MCF 10A (cell line): Measurements from ENCODE around the gene ITPKC. TPM values are rescaled to one million over a fixed set of nuclear protein-coding genes. Genes with fewer than 3 reads are reported as not detected.

Experiments used
- BruUV-seq: library from RNA; stranded (reverse); fragments of 400-500 nt; replicated peaks from 2 replicates; lab custom pipeline; 2021; lab: Mats Ljungman, UMichigan
- CTCF ChIA-PET: fragments of 300-600 bp; sonication (Branson Sonifier 250); formaldehyde crosslinking; extraction: SDS; loops from one replicate; lab custom pipeline; 2021; ENCODE audit warnings: antibody characterized with exemption, inconsistent platforms; lab: Yijun Ruan, JAX
- POLR2A ChIA-PET: fragments of 300-600, 350-650 bp; sonication (Branson Sonifier 250); formaldehyde crosslinking; extraction: SDS; loops from one replicate; lab custom pipeline; 2020; ENCODE audit warnings: antibody characterized with exemption, inconsistent platforms; lab: Yijun Ruan, JAX
- DNase-seq: peaks from one replicate; pipeline ENCODE4 v3.0.0-alpha.2; 2018; ENCODE audit not compliant: unreplicated experiment
- H3K27ac Mint-ChIP-seq: one replicate; pipeline ENCODE4 v1.8.0; 2022; ENCODE audit warnings: mild to moderate bottlenecking, low read depth, mixed read lengths; ENCODE audit not compliant: unreplicated experiment
- H3K27me3 Mint-ChIP-seq: one replicate; pipeline ENCODE4 v1.8.0; 2022; ENCODE audit warnings: mixed read lengths; ENCODE audit not compliant: insufficient read depth, unreplicated experiment
- H3K36me3 Mint-ChIP-seq: one replicate; pipeline ENCODE4 v1.8.0; 2022; ENCODE audit warnings: mild to moderate bottlenecking, moderate library complexity, mixed read lengths; ENCODE audit not compliant: insufficient read depth, unreplicated experiment
- H3K4me1 Mint-ChIP-seq: one replicate; pipeline ENCODE4 v1.8.0; 2022; ENCODE audit warnings: mixed read lengths; ENCODE audit not compliant: insufficient read depth, unreplicated experiment
- H3K4me3 Mint-ChIP-seq: one replicate; pipeline ENCODE4 v1.8.0; 2022; ENCODE audit warnings: mild to moderate bottlenecking, moderate library complexity, mixed read lengths; ENCODE audit not compliant: unreplicated experiment
- H3K9me3 Mint-ChIP-seq: one replicate; pipeline ENCODE4 v1.8.0; 2022; ENCODE audit warnings: mixed read lengths; ENCODE audit not compliant: unreplicated experiment
- CTCF ChIP-seq: fragments of 200-600 bp; IDR thresholded peaks from one replicate; pipeline ENCODE4 v1.8.0; 2022; ENCODE audit warnings: antibody characterized with exemption, mild to moderate bottlenecking; ENCODE audit not compliant: unreplicated experiment
- intact Hi-C: fragments of 100-400 bp; cut with micrococcal nuclease; formaldehyde crosslinking; loops from 2 replicates; pipeline ENCODE4 v1.14.1; 2022
- total RNA-seq: library from RNA; stranded (reverse); gene quantifications from 2 replicates; pipeline ENCODE4 v1.2.3, GENCODE V29; 2022

Gene ITPKC
- total RNA-seq, 1 experiment from 2014 or later: 33.2 TPM

- Mint-ChIP-seq H3K36me3 (peaks cover 11% of the 10 kb centered on the region), H3K4me3 (no peak overlapping the region), H3K4me1 (peaks cover 2% of the 10 kb centered on the region), H3K27ac (no peak overlapping the region), H3K9me3 (no peaks in the 10 kb centered on the region), H3K27me3 (no peaks in the 10 kb centered on the region)
- intact Hi-C loops: no loop called here
- POLR2A ChIA-PET: interaction anchor here (1.5 kb wide), 2 partner anchors 8 to 12 kb away, joined by 5 to 7 read pairs; partner anchors contain the start of genes EGLN2 and RAB4B
- BruUV-seq: no TSS peak
- CTCF ChIA-PET: interaction anchor here (1.1 kb wide), 1 partner anchor 9 kb away, joined by 4 read pairs; no protein-coding TSS in a partner anchor
- no peak for DNase-seq
- no peak for TF ChIP-seq CTCF
These were observed 69.4 kb downstream of the ITPKC start for GRCh38 chr19:40786060-40787037.

Other genes starting within 250 kb of the ITPKC start
- 41.5 and 44.0 TPM in 2 replicates for gene SHKBP1, start 140.2 kb upstream of the ITPKC start, total RNA-seq
- 76.4 and 103 TPM in 2 replicates for gene LTBP4, start 115.7 kb upstream of the ITPKC start, total RNA-seq
- gene NUMBL, start 26.5 kb upstream of the ITPKC start, total RNA-seq: 18.4 and 21.1 TPM in 2 replicates
- 41.7 and 46.7 TPM in 2 replicates for gene COQ8B, start 226 bp upstream of the ITPKC start, total RNA-seq
- 19.3 and 21.2 TPM in 2 replicates for gene ACTMAP, start 33.4 kb downstream of the ITPKC start, total RNA-seq
- gene SNRPA, start 34.1 kb downstream of the ITPKC start, total RNA-seq: 108 and 160 TPM in 2 replicates
- 0.70 TPM in 1 of 2 replicates, not detected in the other for gene MIA, start 58.4 kb downstream of the ITPKC start, total RNA-seq
- 10.1 and 13.2 TPM in 2 replicates for gene RAB4B, start 61.1 kb downstream of the ITPKC start, total RNA-seq
- 55.6 and 62.7 TPM in 2 replicates for gene EGLN2, start 82.1 kb downstream of the ITPKC start, total RNA-seq
- gene CYP2A6, start 133.3 kb downstream of the ITPKC start, total RNA-seq: not detected in 2 replicates
- gene CYP2A7, start 165.1 kb downstream of the ITPKC start, total RNA-seq: not detected in 2 replicates